Body of pancreas (tissue), 4 donors: ENCODE measurements around the gene PIEZO1.

Experiments
- CTCF ChIP-seq, 7 experiments: fragments of 450-650 bp in 4 of 7; fragments of 200-600 bp in 3 of 7; sonication (generic) in 3 of 7; IDR thresholded peaks; one replicate each; pipeline ENCODE4 v1.5.1; 2016 to 2019; ENCODE audit warnings: antibody characterized with exemption in 7 of 7
- POLR2A ChIP-seq, 3 donors: fragments of 450-650 bp; IDR thresholded peaks; one replicate each; pipeline ENCODE4 v1.6.1; 2016; ENCODE audit warnings: antibody characterized with exemption in 3 of 3, mild to moderate bottlenecking in 2 of 3

GRCh38 chr16:88706965-88707826 is 77.8 kb downstream of the PIEZO1 start:
- TF ChIP-seq CTCF (IDR thresholded peaks at IDR 0.05) (no peak), POLR2A (IDR thresholded peaks at IDR 0.05) (no peak)
